Measurements from ENCODE around the gene MYLK4.

Gene MYLK4

GRCh38 chr6:2749969-2750600 lies 637 bp downstream of the MYLK4 start:
- peak; percentile 89 for TF ChIP-seq CTCF (conservative IDR thresholded peaks at IDR 0.05; ENCODE audit: low read length)
- H3K4me3 ChIP-seq (ENCODE audit: low read length): no peak overlapping the region
- peak; percentile 46 for DNase-seq (ENCODE audit: low read depth)

- no peak for DNase-seq (ENCODE audit: low read depth)
Measured at GRCh38 chr6:2748183-2748582, 2.5 kb downstream of the MYLK4 start.

GRCh38 chr6:2746557-2747061 lies 4.1 kb downstream of the MYLK4 start:
- no peak for TF ChIP-seq CTCF (conservative IDR thresholded peaks at IDR 0.05; ENCODE audit: low read length)
- DNase-seq (ENCODE audit: low read depth): no peak
- no peak overlapping the region for H3K4me3 ChIP-seq (ENCODE audit: low read length)

More at GRCh38 chr6:2748183-2748582, 2.5 kb downstream of the MYLK4 start:
- no peak for TF ChIP-seq CTCF (conservative IDR thresholded peaks at IDR 0.05; ENCODE audit: low read length)
- H3K4me3 ChIP-seq (ENCODE audit: low read length): no peak overlapping the region

DNA sequence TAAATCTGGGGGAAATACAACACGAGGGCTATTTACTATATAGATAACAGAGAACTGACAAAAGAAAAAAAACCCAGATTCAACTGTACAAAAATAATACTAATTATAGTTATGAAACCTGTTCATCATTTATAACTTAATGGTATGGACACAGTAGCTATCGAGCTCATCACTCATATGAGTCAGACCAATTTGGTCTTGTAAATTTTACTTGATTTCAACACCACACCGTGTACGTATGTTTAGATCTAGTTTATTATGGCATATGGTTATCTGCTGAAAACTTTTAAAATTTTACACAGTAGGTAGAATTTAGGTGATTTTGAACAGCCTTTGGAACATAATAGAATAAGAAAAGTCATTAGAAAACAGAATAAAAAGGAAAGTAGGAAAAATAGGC lies 5.5 kb downstream of the MYLK4 start:
- H3K4me3 ChIP-seq (ENCODE audit: low read length): no peak overlapping the region
- DNase-seq (ENCODE audit: low read depth): no peak

GRCh38 chr6:2744778-2745177 lies 5.9 kb downstream of the MYLK4 start:
- no peak overlapping the region for H3K4me3 ChIP-seq (ENCODE audit: low read length)
- DNase-seq (ENCODE audit: low read depth): no peak
- TF ChIP-seq CTCF (conservative IDR thresholded peaks at IDR 0.05; ENCODE audit: low read length): no peak

More for the DNA sequence above, 5.5 kb downstream of the MYLK4 start:
- TF ChIP-seq CTCF (conservative IDR thresholded peaks at IDR 0.05; ENCODE audit: low read length): no peak

- no peak for DNase-seq (ENCODE audit: low read depth)
- H3K4me3 ChIP-seq (ENCODE audit: low read length): no peak overlapping the region
- peak; percentile 40 for TF ChIP-seq CTCF (conservative IDR thresholded peaks at IDR 0.05; ENCODE audit: low read length)
Measured at GRCh38 chr6:2744209-2744771, 6.4 kb downstream of the MYLK4 start.

Data from AG10803 (cell line).